Large intestine (tissue), 3 donors: Measurements from ENCODE around the gene MYORG. TPM values are rescaled to one million over a fixed set of nuclear protein-coding genes. Genes with fewer than 3 reads are reported as not detected.

ENCODE experiments used
- DNase-seq, 2 donors: peaks; one replicate each; pipeline versions ENCODE4 v3.0.0 to v3.0.0-alpha.2; 2013
- H3K27ac ChIP-seq: one replicate; pipeline ENCODE4 v1.5.1; 2013; ENCODE audit warnings: low read length
- H3K27me3 ChIP-seq: 2 replicates; pipeline ENCODE4 v1.6.1; 2013; ENCODE audit warnings: low read length; ENCODE audit not compliant: control insufficient read depth, insufficient read depth
- H3K36me3 ChIP-seq: 2 replicates; pipeline ENCODE4 v1.6.1; 2013; ENCODE audit warnings: low read length; ENCODE audit not compliant: control insufficient read depth, insufficient read depth
- H3K4me1 ChIP-seq: one replicate; pipeline ENCODE4 v1.6.1; 2013; ENCODE audit warnings: low read length; ENCODE audit not compliant: control insufficient read depth, insufficient read depth
- H3K4me3 ChIP-seq: one replicate; pipeline ENCODE4 v1.5.1; 2013; ENCODE audit warnings: low read length
- H3K9me3 ChIP-seq: one replicate; pipeline ENCODE4 v1.6.1; 2013; ENCODE audit warnings: mild to moderate bottlenecking, low read depth, low read length, moderate library complexity; ENCODE audit not compliant: control insufficient read depth
- WGBS: methylation state at CpG from one replicate; pipeline ENCODE4 v1.1.5; 2013; ENCODE audit warnings: low lambda C conversion rate; ENCODE audit not compliant: insufficient coverage; 5-methylcytosine and 5-hydroxymethylcytosine counted together
- polyA plus RNA-seq: library from polyadenylated mRNA; unstranded; fragments of 120-200 nt; gene quantifications from one replicate; pipeline ENCODE4 v1.2.1, GENCODE V29; 2013

Gene MYORG
- polyA plus RNA-seq, 1 donor: 60.9 TPM

GRCh38 chr9:34318163-34318790 lies 58.4 kb downstream of the MYORG start:
- 100% methylated on average over 1 of the region's 44 CpGs for WGBS
- H3K36me3 ChIP-seq: no peaks in the 10 kb centered on the region
- H3K4me3 ChIP-seq: no peak overlapping the region
- no peaks in the 10 kb centered on the region for H3K4me1 ChIP-seq
- H3K9me3 ChIP-seq: no peaks in the 10 kb centered on the region
- DNase-seq: no peak
- H3K27ac ChIP-seq: no peak overlapping the region
- no peaks in the 10 kb centered on the region for H3K27me3 ChIP-seq

GRCh38 chr9:34317436-34317835 lies 59.3 kb downstream of the MYORG start:
- Histone ChIP-seq H3K9me3 (no peaks in the 10 kb centered on the region), H3K27me3 (no peaks in the 10 kb centered on the region), H3K27ac (no peak overlapping the region), H3K4me1 (no peaks in the 10 kb centered on the region), H3K36me3 (no peaks in the 10 kb centered on the region), H3K4me3 (no peak overlapping the region)
- no CpG with 5 or more reads among the region's 2 CpGs for WGBS
- no peak for DNase-seq

Other genes with a start within 250 kb of the MYORG start
- gene UBAP1, start 197.9 kb downstream of the MYORG start, polyA plus RNA-seq: 43.4 TPM
- 2.0 TPM for gene KIF24, start 47.6 kb downstream of the MYORG start, polyA plus RNA-seq
- gene NUDT2, start 47.3 kb downstream of the MYORG start, polyA plus RNA-seq: 25.6 TPM
- 8.6 TPM for gene FAM219A, start 81.7 kb upstream of the MYORG start, polyA plus RNA-seq
- gene DNAI1, start 81.9 kb upstream of the MYORG start, polyA plus RNA-seq: 0.24 TPM
- 10.6 TPM for gene ENHO, start 146.1 kb upstream of the MYORG start, polyA plus RNA-seq
- gene CNTFR, start 212.8 kb upstream of the MYORG start, polyA plus RNA-seq: 15.9 TPM
- 34.8 TPM for gene RPP25L, start 235.2 kb upstream of the MYORG start, polyA plus RNA-seq
- gene DCTN3, start 243.6 kb upstream of the MYORG start, polyA plus RNA-seq: 67.2 TPM